Mucosa of stomach (tissue), 1 donor: ENCODE results near the gene NRK.

Source experiments
- H3K27me3 ChIP-seq: one replicate; pipeline ENCODE4 v1.7.0; 2013; ENCODE audit warnings: mild to moderate bottlenecking, low read length; ENCODE audit not compliant: control insufficient read depth, insufficient read depth
- H3K36me3 ChIP-seq: one replicate; pipeline ENCODE4 v1.7.0; 2013; ENCODE audit warnings: low read length; ENCODE audit not compliant: control insufficient read depth, insufficient read depth
- H3K4me1 ChIP-seq: one replicate; pipeline ENCODE4 v1.7.0; 2013; ENCODE audit warnings: mild to moderate bottlenecking, low read length; ENCODE audit not compliant: control insufficient read depth, insufficient read depth
- H3K4me3 ChIP-seq: one replicate; pipeline ENCODE4 v1.7.0; 2013; ENCODE audit warnings: low read length
- H3K9ac ChIP-seq: one replicate; pipeline ENCODE4 v1.7.0; 2013; ENCODE audit warnings: mild to moderate bottlenecking, low read length, moderate library complexity
- H3K9me3 ChIP-seq: one replicate; pipeline ENCODE4 v1.7.0; 2013; ENCODE audit warnings: mild to moderate bottlenecking, low read length, moderate library complexity; ENCODE audit not compliant: control insufficient read depth
- donor health status: Pancreatic carcinoma.

NRK gene

DNA sequence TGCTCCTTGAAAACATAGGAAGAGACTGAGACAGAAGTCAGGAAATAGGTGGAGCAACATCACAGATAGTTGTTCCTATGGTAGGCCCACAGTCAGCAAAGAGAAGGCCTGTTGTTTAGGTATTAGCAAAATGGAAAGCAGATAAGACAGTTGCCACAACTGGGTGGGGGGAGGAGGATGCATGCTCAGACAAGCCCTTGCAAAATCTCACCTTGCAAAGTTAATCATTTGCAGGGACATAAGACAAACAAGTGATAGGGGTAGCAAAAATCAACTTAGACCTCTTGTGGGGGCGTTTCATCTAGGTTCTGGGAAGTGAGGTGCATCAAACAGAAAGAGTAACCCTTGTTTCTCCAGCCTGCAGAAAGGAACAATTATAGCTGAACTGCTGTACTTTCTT is 185.5 kb downstream of the NRK start:
- Histone ChIP-seq H3K27me3 (no peaks in the 10 kb centered on the region), H3K9ac (no peak overlapping the region), H3K9me3 (no peaks in the 10 kb centered on the region), H3K4me1 (no peaks in the 10 kb centered on the region), H3K4me3 (no peak overlapping the region), H3K36me3 (no peaks in the 10 kb centered on the region)
